Measurements from ENCODE around the gene ASXL1. TPM values are rescaled to one million over a fixed set of nuclear protein-coding genes. Genes with fewer than 3 reads are reported as not detected.

Gene ASXL1
- total RNA-seq, 1 donor = 68.8 TPM

GRCh38 chr20:32343439-32343838 is 14.7 kb upstream of the ASXL1 start:
- H3K27ac ChIP-seq (ENCODE audit: low read depth, low read length) = no peak overlapping the region
- H3K4me1 ChIP-seq (ENCODE audit: insufficient read depth, low read length) = peaks cover 19% of the 10 kb centered on the region
- DNase-seq (ENCODE audit: insufficient read length, low spot score, missing footprints) = no peak
- H4K20me1 ChIP-seq (ENCODE audit: insufficient read depth, low read length) = no peaks in the 10 kb centered on the region
- no peaks in the 10 kb centered on the region for H3K36me3 ChIP-seq (ENCODE audit: insufficient read depth, low read length)
- no peaks in the 10 kb centered on the region for H3K79me2 ChIP-seq (ENCODE audit: insufficient read depth, low read length)
- TF ChIP-seq CTCF (IDR thresholded peaks at IDR 0.05; ENCODE audit: extremely low read depth, low read depth, low read length) = no peak
- no peak overlapping the region for H3K4me3 ChIP-seq (ENCODE audit: insufficient read depth, low read length)
- H3K27me3 ChIP-seq (ENCODE audit: insufficient read depth, low read length) = no peaks in the 10 kb centered on the region
- no peak overlapping the region for H3K4me2 ChIP-seq (ENCODE audit: insufficient read depth, low read length)
- H2AFZ ChIP-seq (ENCODE audit: low read length) = no peak overlapping the region
- H3K9me3 ChIP-seq (ENCODE audit: low read depth, low read length) = no peaks in the 10 kb centered on the region

- Histone ChIP-seq H3K9me3 (ENCODE audit: low read depth, low read length) (no peaks in the 10 kb centered on the region), H3K79me2 (ENCODE audit: insufficient read depth, low read length) (no peaks in the 10 kb centered on the region), H4K20me1 (ENCODE audit: insufficient read depth, low read length) (no peaks in the 10 kb centered on the region), H2AFZ (ENCODE audit: low read length) (no peak overlapping the region), H3K4me3 (ENCODE audit: insufficient read depth, low read length) (no peak overlapping the region), H3K4me2 (ENCODE audit: insufficient read depth, low read length) (no peak overlapping the region), H3K4me1 (ENCODE audit: insufficient read depth, low read length) (peaks cover 19% of the 10 kb centered on the region), H3K27me3 (ENCODE audit: insufficient read depth, low read length) (no peaks in the 10 kb centered on the region), H3K27ac (ENCODE audit: low read depth, low read length) (no peak overlapping the region), H3K36me3 (ENCODE audit: insufficient read depth, low read length) (no peaks in the 10 kb centered on the region)
- DNase-seq (ENCODE audit: insufficient read length, low spot score, missing footprints) = no peak
- TF ChIP-seq CTCF (IDR thresholded peaks at IDR 0.05; ENCODE audit: extremely low read depth, low read depth, low read length) = no peak
Observed at GRCh38 chr20:32344835-32345506, 13.2 kb upstream of the ASXL1 start.

- peaks cover 5% of the 10 kb centered on the region for H3K4me1 ChIP-seq (ENCODE audit: insufficient read depth, low read length)
Observed at GRCh38 chr20:32348207-32348606, 9.9 kb upstream of the ASXL1 start.

GRCh38 chr20:32350421-32350820 is 7.7 kb upstream of the ASXL1 start:
- no peak overlapping the region for H3K27ac ChIP-seq (ENCODE audit: low read depth, low read length)
- no peaks in the 10 kb centered on the region for H3K9me3 ChIP-seq (ENCODE audit: low read depth, low read length)
- no peak for TF ChIP-seq CTCF (IDR thresholded peaks at IDR 0.05; ENCODE audit: extremely low read depth, low read depth, low read length)

More at GRCh38 chr20:32348207-32348606, 9.9 kb upstream of the ASXL1 start:
- no peak for TF ChIP-seq CTCF (IDR thresholded peaks at IDR 0.05; ENCODE audit: extremely low read depth, low read depth, low read length)
- Histone ChIP-seq H3K79me2 (ENCODE audit: insufficient read depth, low read length) (no peaks in the 10 kb centered on the region), H3K9me3 (ENCODE audit: low read depth, low read length) (no peaks in the 10 kb centered on the region), H3K4me3 (ENCODE audit: insufficient read depth, low read length) (no peak overlapping the region), H3K27ac (ENCODE audit: low read depth, low read length) (no peak overlapping the region), H3K4me2 (ENCODE audit: insufficient read depth, low read length) (no peak overlapping the region), H3K36me3 (ENCODE audit: insufficient read depth, low read length) (no peaks in the 10 kb centered on the region), H2AFZ (ENCODE audit: low read length) (no peak overlapping the region), H4K20me1 (ENCODE audit: insufficient read depth, low read length) (no peaks in the 10 kb centered on the region), H3K27me3 (ENCODE audit: insufficient read depth, low read length) (no peaks in the 10 kb centered on the region)
- DNase-seq (ENCODE audit: insufficient read length, low spot score, missing footprints) = no peak

More at GRCh38 chr20:32350421-32350820, 7.7 kb upstream of the ASXL1 start:
- no peak overlapping the region for H2AFZ ChIP-seq (ENCODE audit: low read length)
- no peaks in the 10 kb centered on the region for H4K20me1 ChIP-seq (ENCODE audit: insufficient read depth, low read length)
- no peaks in the 10 kb centered on the region for H3K27me3 ChIP-seq (ENCODE audit: insufficient read depth, low read length)
- no peak overlapping the region for H3K4me3 ChIP-seq (ENCODE audit: insufficient read depth, low read length)
- peaks cover 16% of the 10 kb centered on the region for H3K4me1 ChIP-seq (ENCODE audit: insufficient read depth, low read length)
- no peaks in the 10 kb centered on the region for H3K36me3 ChIP-seq (ENCODE audit: insufficient read depth, low read length)
- no peaks in the 10 kb centered on the region for H3K79me2 ChIP-seq (ENCODE audit: insufficient read depth, low read length)
- H3K4me2 ChIP-seq (ENCODE audit: insufficient read depth, low read length) = no peak overlapping the region
- DNase-seq (ENCODE audit: insufficient read length, low spot score, missing footprints) = no peak

Measured in osteoblast (primary cell).